ENCODE measurements around the gene TMEM72.

TMEM72 gene

DNA sequence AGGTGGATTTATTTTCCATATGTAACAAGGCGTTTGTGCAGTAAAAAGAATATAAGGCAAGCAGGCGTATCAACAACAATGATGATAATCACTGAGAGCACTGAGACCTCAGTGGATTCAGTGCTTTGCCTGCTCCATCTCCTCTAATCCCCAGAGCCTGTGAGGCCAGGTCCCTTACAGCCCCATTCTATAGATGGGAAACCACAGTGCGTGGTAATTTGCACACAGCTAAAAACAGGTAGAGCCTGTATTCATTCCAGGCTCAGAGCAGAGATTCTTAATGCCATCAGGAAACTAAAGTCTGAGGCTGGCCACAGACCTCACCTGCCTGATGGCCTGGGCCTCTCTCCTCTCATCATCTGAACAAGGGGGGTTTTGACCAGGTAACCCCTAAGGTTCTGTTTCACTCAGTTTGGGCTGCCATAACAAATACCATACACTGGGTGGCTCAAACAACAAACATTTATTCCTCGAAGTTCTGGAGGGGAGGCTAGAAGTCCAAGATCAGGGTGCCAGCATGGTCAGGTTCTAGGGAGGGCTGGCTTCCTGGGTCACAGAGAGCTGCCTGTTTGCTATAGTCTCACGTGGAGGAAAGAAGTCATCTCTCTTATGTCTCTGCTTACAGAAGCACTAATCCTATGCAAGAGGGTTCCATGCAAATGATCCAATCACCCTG, 38.1 kb downstream of the TMEM72 start:
- Histone ChIP-seq H3K27ac (ENCODE audit: low read depth, low read length) (no peak overlapping the region), H3K4me1 (ENCODE audit: control insufficient read depth, insufficient read depth, low read length) (peaks cover 14% of the 10 kb centered on the region), H3K9me3 (ENCODE audit: control insufficient read depth, insufficient read depth, low read length) (peaks cover 5% of the 10 kb centered on the region), H3K36me3 (ENCODE audit: control insufficient read depth, insufficient read depth, low read length) (no peaks in the 10 kb centered on the region), H3K4me3 (ENCODE audit: low read depth, low read length) (no peak overlapping the region), H3K9ac (ENCODE audit: low read depth, low read length) (no peak overlapping the region), H3K27me3 (ENCODE audit: control insufficient read depth, insufficient read depth, low read length) (no peaks in the 10 kb centered on the region)

DNA sequence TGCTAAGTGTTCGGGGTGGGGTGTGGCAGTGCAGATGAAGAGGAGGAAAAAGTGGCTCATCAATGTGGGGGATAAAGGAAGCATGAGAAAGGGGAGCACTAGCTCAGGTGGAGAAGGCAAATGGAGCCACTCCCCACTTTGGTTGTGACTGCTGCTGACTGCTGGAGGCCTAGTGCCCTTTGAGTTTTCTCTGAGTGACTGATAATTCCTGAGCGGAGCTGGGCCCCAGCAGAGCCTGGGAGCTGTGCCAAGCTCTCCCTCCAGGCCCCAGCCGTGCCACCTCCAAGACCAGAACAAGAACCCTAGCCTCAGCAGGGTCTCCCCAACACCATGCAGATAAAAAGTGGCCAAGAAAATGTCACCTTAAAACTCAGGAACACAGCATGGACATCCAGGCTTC, 38.8 kb downstream of the TMEM72 start:
- no peaks in the 10 kb centered on the region for H3K36me3 ChIP-seq (ENCODE audit: control insufficient read depth, insufficient read depth, low read length)
- H3K27ac ChIP-seq (ENCODE audit: low read depth, low read length), result no peak overlapping the region
- H3K4me3 ChIP-seq (ENCODE audit: low read depth, low read length), result no peak overlapping the region
- H3K9ac ChIP-seq (ENCODE audit: low read depth, low read length), result no peak overlapping the region
- H3K4me1 ChIP-seq (ENCODE audit: control insufficient read depth, insufficient read depth, low read length), result peaks cover 14% of the 10 kb centered on the region
- no peaks in the 10 kb centered on the region for H3K27me3 ChIP-seq (ENCODE audit: control insufficient read depth, insufficient read depth, low read length)
- H3K9me3 ChIP-seq (ENCODE audit: control insufficient read depth, insufficient read depth, low read length), result no peaks in the 10 kb centered on the region; the same call in 1 of the 2 replicates

GRCh38 chr10:44950326-44951225, 39.4 kb downstream of the TMEM72 start:
- Histone ChIP-seq H3K36me3 (ENCODE audit: control insufficient read depth, insufficient read depth, low read length) (no peaks in the 10 kb centered on the region), H3K9ac (ENCODE audit: low read depth, low read length) (no peak overlapping the region), H3K4me1 (ENCODE audit: control insufficient read depth, insufficient read depth, low read length) (peaks cover 14% of the 10 kb centered on the region), H3K9me3 (ENCODE audit: control insufficient read depth, insufficient read depth, low read length) (no peaks in the 10 kb centered on the region), H3K27ac (ENCODE audit: low read depth, low read length) (no peak overlapping the region), H3K27me3 (ENCODE audit: control insufficient read depth, insufficient read depth, low read length) (no peaks in the 10 kb centered on the region), H3K4me3 (ENCODE audit: low read depth, low read length) (no peak overlapping the region)

- H3K9me3 ChIP-seq (ENCODE audit: control insufficient read depth, insufficient read depth, low read length), result no peaks in the 10 kb centered on the region
- no peak overlapping the region for H3K9ac ChIP-seq (ENCODE audit: low read depth, low read length)
- no peak overlapping the region for H3K4me3 ChIP-seq (ENCODE audit: low read depth, low read length)
- no peaks in the 10 kb centered on the region for H3K27me3 ChIP-seq (ENCODE audit: control insufficient read depth, insufficient read depth, low read length)
- H3K4me1 ChIP-seq (ENCODE audit: control insufficient read depth, insufficient read depth, low read length), result peaks cover 14% of the 10 kb centered on the region
- H3K36me3 ChIP-seq (ENCODE audit: control insufficient read depth, insufficient read depth, low read length), result no peaks in the 10 kb centered on the region
- no peak overlapping the region for H3K27ac ChIP-seq (ENCODE audit: low read depth, low read length)
Observed at GRCh38 chr10:44951576-44952226, 40.6 kb downstream of the TMEM72 start.

DNA sequence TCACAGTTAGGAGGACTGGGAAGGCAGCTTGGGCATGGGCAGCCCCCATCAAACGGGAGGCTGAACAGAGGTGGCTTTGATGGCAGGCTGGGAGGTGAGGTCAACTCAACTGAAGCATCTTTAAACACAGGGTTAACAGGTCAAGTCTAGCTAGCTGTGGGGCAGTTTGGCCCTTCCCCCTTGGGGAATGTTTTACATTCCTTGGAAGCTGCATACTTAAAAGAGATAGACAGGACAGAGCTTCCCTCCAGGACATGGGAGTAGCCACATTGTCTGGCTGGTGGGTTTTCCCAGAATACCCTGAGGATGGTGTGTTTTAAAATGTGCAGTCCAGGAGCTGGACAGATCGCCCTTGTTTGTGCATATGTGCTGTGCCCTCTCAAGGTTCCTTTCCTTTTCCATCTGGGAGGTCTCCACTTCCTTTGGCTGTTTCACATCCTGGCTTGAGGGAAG, 41.7 kb downstream of the TMEM72 start:
- Histone ChIP-seq H3K4me3 (ENCODE audit: low read depth, low read length) (no peak overlapping the region), H3K36me3 (ENCODE audit: control insufficient read depth, insufficient read depth, low read length) (no peaks in the 10 kb centered on the region), H3K27ac (ENCODE audit: low read depth, low read length) (no peak overlapping the region), H3K9ac (ENCODE audit: low read depth, low read length) (no peak overlapping the region), H3K4me1 (ENCODE audit: control insufficient read depth, insufficient read depth, low read length) (peaks cover 14% of the 10 kb centered on the region), H3K9me3 (ENCODE audit: control insufficient read depth, insufficient read depth, low read length) (no peaks in the 10 kb centered on the region), H3K27me3 (ENCODE audit: control insufficient read depth, insufficient read depth, low read length) (no peaks in the 10 kb centered on the region)

- H3K9me3 ChIP-seq (ENCODE audit: control insufficient read depth, insufficient read depth, low read length), result no peaks in the 10 kb centered on the region
- H3K36me3 ChIP-seq (ENCODE audit: control insufficient read depth, insufficient read depth, low read length), result no peaks in the 10 kb centered on the region
- no peak overlapping the region for H3K9ac ChIP-seq (ENCODE audit: low read depth, low read length)
- H3K4me1 ChIP-seq (ENCODE audit: control insufficient read depth, insufficient read depth, low read length), result peaks cover 14% of the 10 kb centered on the region
- no peak overlapping the region for H3K4me3 ChIP-seq (ENCODE audit: low read depth, low read length)
- H3K27ac ChIP-seq (ENCODE audit: low read depth, low read length), result no peak overlapping the region
- no peaks in the 10 kb centered on the region for H3K27me3 ChIP-seq (ENCODE audit: control insufficient read depth, insufficient read depth, low read length)
Observed at GRCh38 chr10:44954042-44954441, 42.9 kb downstream of the TMEM72 start.

DNA sequence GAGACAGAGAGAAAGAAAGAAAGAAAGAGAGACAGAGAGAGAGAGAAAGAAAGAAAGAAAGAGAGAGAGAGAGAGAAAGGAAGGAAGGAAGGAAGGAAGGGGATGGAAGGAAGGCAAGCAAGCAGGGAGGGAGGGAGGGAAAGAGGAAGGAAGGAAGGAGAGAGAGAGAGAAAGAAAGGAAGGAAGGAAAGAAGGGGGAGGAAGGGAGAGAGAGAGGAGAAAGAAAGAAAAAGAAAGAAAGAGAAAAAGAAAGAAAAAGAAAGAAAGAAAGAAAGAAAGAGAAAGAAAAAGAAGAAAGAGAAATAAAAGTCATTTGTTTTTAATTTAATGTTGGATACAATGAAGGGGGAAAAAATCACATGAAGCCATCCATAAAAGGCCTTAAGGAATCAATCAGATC, 43.8 kb downstream of the TMEM72 start:
- peaks cover 11% of the 10 kb centered on the region for H3K4me1 ChIP-seq (ENCODE audit: control insufficient read depth, insufficient read depth, low read length)
- H3K27ac ChIP-seq (ENCODE audit: low read depth, low read length), result no peak overlapping the region
- 0 out of 2 replicates have a peak, but pooled peaks cover 1% of the 10 kb centered on the region for H3K27me3 ChIP-seq (ENCODE audit: control insufficient read depth, insufficient read depth, low read length)
- no peaks in the 10 kb centered on the region for H3K9me3 ChIP-seq (ENCODE audit: control insufficient read depth, insufficient read depth, low read length)
- no peak overlapping the region for H3K9ac ChIP-seq (ENCODE audit: low read depth, low read length)
- H3K4me3 ChIP-seq (ENCODE audit: low read depth, low read length), result no peak overlapping the region
- no peaks in the 10 kb centered on the region for H3K36me3 ChIP-seq (ENCODE audit: control insufficient read depth, insufficient read depth, low read length)

GRCh38 chr10:44955413-44956070, 44.4 kb downstream of the TMEM72 start:
- no peaks in the 10 kb centered on the region for H3K36me3 ChIP-seq (ENCODE audit: control insufficient read depth, insufficient read depth, low read length)
- no peak overlapping the region for H3K9ac ChIP-seq (ENCODE audit: low read depth, low read length)
- H3K4me3 ChIP-seq (ENCODE audit: low read depth, low read length), result no peak overlapping the region
- H3K27me3 ChIP-seq (ENCODE audit: control insufficient read depth, insufficient read depth, low read length), result peaks cover 7% of the 10 kb centered on the region; the same call in 1 of the 2 replicates
- no peak overlapping the region for H3K27ac ChIP-seq (ENCODE audit: low read depth, low read length)
- H3K4me1 ChIP-seq (ENCODE audit: control insufficient read depth, insufficient read depth, low read length), result peaks cover 16% of the 10 kb centered on the region
- H3K9me3 ChIP-seq (ENCODE audit: control insufficient read depth, insufficient read depth, low read length), result no peaks in the 10 kb centered on the region

- H3K27me3 ChIP-seq (ENCODE audit: control insufficient read depth, insufficient read depth, low read length), result peaks cover 9% of the 10 kb centered on the region; the same call in 1 of the 2 replicates
- no peaks in the 10 kb centered on the region for H3K9me3 ChIP-seq (ENCODE audit: control insufficient read depth, insufficient read depth, low read length)
- no peak overlapping the region for H3K27ac ChIP-seq (ENCODE audit: low read depth, low read length)
- no peak overlapping the region for H3K4me3 ChIP-seq (ENCODE audit: low read depth, low read length)
- H3K36me3 ChIP-seq (ENCODE audit: control insufficient read depth, insufficient read depth, low read length), result no peaks in the 10 kb centered on the region
- peaks cover 18% of the 10 kb centered on the region for H3K4me1 ChIP-seq (ENCODE audit: control insufficient read depth, insufficient read depth, low read length)
- no peak overlapping the region for H3K9ac ChIP-seq (ENCODE audit: low read depth, low read length)
Observed at GRCh38 chr10:44956226-44956625, 45.1 kb downstream of the TMEM72 start.

GRCh38 chr10:44956717-44957706, 45.9 kb downstream of the TMEM72 start:
- Histone ChIP-seq H3K27ac (ENCODE audit: low read depth, low read length) (no peak overlapping the region), H3K9me3 (ENCODE audit: control insufficient read depth, insufficient read depth, low read length) (no peaks in the 10 kb centered on the region), H3K27me3 (ENCODE audit: control insufficient read depth, insufficient read depth, low read length) (peaks cover 9% of the 10 kb centered on the region; the same call in 1 of the 2 replicates), H3K36me3 (ENCODE audit: control insufficient read depth, insufficient read depth, low read length) (no peaks in the 10 kb centered on the region), H3K9ac (ENCODE audit: low read depth, low read length) (no peak overlapping the region), H3K4me1 (ENCODE audit: control insufficient read depth, insufficient read depth, low read length) (peaks cover 18% of the 10 kb centered on the region), H3K4me3 (ENCODE audit: low read depth, low read length) (no peak overlapping the region)

Data from HUES48 (cell line).